Stimulated activated CD4-positive, alpha-beta T cell treated with anti-CD3 and anti-CD28 coated beads, Interleukin-1b, Interleukin-23, amount 100 ng/mL, for 4 hours (primary cell): ENCODE measurements around the gene DPYD.

Source experiments
- DNase-seq, 2 donors: peaks; one replicate each; pipeline ENCODE4 v3.0.0-alpha.2; 2020; ENCODE audit warnings: low read depth in 2 of 2

Gene DPYD

DNA sequence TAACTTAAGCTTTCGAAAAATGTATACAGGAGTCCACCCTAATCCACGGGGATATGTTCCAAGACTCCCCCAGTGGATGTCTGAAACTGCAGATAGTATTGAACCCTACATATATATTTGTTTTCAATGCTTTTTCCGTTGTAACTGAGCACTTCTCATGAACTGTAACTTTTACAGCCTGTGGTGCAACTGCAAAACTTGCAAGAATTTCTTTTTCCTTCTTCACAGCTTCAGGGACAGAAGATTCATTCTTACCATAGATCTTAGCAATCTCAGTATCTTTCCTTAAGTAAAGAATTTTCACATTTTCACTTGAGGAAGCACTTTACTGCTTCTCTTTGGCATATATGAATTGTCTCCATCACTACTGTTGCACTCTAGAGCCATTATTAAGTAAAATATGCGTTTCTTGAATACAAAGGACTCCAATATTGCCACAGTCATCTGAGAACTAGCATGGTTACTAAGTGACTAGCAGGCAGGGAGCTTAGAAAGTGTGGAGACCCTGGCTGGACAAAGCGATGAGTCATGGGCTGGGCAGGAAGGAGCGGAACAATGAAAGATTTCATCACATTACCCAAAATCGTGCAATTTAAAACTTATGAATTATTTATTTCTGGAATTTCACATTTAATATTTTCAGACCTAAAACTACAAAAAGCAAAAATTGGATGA, 14.1 kb downstream of the DPYD start:
- no peak for DNase-seq

- no peak for DNase-seq
Observed at GRCh38 chr1:97905141-97905940, 15.5 kb downstream of the DPYD start.

GRCh38 chr1:97904534-97904933, 16.3 kb downstream of the DPYD start:
- no peak for DNase-seq

GRCh38 chr1:97903626-97904025, 17.2 kb downstream of the DPYD start:
- no peak for DNase-seq

DNA sequence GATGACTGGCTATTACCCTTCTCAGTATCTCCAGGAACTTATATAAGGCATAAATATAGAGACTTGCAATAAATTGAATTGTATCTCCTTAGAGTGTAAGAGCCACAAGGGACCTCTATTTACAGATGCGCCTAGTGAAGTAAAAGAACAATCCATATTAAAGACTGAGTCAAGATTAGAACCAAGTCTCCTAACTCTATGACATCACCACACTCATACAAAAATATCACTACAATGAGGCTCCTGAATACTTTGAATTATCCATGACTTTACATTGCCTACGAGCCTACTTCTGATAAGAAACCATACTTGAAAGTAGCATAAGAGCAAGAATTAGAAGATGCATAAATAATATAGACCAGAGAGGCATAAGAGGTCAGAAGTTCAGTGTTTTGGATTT, 18.8 kb downstream of the DPYD start:
- DNase-seq, result no peak

GRCh38 chr1:97901017-97901658, 19.7 kb downstream of the DPYD start:
- no peak for DNase-seq

- DNase-seq, result no peak
Observed at GRCh38 chr1:97898948-97899347, 21.9 kb downstream of the DPYD start.

GRCh38 chr1:97895278-97895677, 25.6 kb downstream of the DPYD start:
- DNase-seq, result no peak

GRCh38 chr1:97893844-97894243, 27.0 kb downstream of the DPYD start:
- DNase-seq, result no peak

DNA sequence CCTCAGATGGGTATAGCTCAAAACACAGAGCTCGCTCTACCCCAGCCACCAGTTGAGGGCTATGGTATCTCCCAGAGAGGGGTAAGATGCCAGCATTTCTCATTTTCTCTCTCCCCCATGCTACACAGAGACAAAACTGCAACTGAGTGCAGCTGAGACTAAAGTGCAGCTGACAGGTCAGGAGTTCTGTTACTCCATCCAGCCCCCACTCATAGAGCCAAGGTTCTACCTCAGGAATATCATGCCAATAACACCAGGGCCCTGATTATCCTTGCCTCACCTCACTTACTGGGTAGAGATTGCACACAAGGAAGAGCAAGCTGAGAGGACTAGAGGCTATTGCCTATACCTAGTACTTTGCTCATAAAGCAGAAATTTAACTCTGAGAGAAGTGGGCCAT, 34.6 kb downstream of the DPYD start:
- DNase-seq, result no peak

DNA sequence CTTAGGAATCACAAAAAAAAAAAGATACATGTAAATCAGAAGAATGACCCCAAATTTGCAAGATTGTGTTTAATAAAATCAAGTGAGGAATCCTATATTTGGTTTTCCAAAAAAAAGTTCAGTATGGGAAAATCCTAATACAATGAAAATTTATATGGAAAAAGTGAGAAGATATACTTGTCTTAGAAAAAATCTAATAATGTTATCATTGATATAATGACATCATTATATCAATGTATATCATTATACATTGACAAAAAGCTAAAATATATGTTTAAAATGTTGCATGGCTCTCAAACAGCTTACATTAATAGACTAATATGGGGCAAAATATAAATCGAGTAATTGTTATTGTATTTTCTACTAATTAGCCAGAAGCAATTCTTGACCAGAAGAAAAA, 37.0 kb downstream of the DPYD start:
- DNase-seq, result no peak

DNA sequence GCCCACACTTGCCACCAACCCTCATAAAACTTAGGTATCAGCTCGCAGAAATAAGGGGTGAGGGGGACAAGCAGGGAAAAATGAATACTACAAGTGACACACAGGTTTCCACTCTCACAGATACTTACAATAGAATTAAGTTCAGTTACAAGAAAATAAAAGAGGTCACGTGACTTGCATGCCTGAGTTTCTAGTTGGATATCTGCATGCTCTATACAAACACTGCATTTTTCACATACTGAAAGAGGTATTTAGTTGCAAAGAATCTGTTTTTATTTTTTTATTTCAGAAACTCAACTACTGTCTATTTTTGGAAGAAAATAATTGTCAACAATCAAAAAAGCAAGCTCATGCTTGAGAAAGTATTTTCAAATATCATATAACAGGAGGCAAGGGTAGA, 43.5 kb downstream of the DPYD start:
- DNase-seq, result no peak

DNA sequence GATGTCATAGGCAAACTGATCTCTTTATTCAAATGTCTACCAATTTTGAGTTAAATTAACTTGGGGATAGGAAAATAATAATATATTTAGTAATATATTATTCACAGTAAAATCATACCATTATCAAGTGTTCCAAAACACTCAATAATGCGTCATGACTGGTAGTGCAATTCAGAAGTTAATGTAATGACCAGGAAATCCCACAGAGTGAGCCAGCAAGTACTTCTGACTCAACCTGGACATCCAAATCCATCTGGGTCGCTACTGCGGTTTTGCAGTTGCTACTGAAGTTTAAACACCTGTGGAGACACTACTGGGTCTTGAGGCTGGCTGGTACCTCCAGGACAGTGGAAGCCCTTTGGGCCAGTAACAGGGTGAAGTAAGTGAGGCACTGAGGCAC, 44.8 kb downstream of the DPYD start:
- no peak for DNase-seq

GRCh38 chr1:97870589-97870988, 50.2 kb downstream of the DPYD start:
- DNase-seq, result no peak

GRCh38 chr1:97869441-97869840, 51.4 kb downstream of the DPYD start:
- no peak for DNase-seq

DNA sequence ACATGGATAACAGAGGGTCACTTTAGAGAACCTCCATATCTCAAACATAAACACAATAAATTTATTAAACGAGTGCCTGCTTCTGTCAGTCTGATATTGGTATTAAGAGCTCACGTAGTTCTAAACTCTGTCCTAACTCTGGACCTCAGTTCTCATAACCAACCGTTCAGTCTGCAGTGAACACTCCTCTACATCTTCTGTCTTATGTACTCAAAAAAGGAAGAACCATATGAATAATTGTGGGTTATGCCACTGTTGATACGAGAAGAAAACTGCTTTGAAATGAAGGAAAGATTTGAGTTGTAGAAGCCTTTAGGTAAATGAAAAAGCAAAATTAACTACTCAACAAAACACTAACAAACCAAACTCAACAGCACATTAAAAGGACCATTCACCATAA, 53.7 kb downstream of the DPYD start:
- no peak for DNase-seq

GRCh38 chr1:97864615-97865014, 56.2 kb downstream of the DPYD start:
- no peak for DNase-seq

GRCh38 chr1:97853221-97853620, 67.6 kb downstream of the DPYD start:
- DNase-seq, result no peak

GRCh38 chr1:97849345-97850340, 71.2 kb downstream of the DPYD start:
- no peak for DNase-seq

DNA sequence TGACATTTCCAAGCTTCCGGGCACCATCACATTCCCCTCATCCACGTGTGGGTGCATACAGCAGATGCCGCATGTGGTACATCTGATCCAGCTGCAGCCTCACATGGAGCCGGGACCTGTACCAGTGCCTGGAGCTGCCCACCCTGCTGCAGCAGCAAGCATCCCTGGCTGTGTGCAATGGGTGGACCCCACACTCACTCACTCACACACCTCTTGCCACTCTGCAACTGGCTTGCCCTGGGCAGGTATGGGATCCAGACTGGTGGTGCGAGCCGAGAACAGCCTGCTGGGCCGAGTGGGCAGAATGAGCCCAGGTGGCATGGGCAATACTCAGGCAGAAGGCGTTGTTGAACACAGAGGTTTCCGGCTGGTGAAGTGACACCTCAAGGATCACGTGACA, 75.0 kb downstream of the DPYD start:
- DNase-seq, result no peak

- no peak for DNase-seq
Observed at GRCh38 chr1:97844552-97845089, 76.2 kb downstream of the DPYD start.

DNA sequence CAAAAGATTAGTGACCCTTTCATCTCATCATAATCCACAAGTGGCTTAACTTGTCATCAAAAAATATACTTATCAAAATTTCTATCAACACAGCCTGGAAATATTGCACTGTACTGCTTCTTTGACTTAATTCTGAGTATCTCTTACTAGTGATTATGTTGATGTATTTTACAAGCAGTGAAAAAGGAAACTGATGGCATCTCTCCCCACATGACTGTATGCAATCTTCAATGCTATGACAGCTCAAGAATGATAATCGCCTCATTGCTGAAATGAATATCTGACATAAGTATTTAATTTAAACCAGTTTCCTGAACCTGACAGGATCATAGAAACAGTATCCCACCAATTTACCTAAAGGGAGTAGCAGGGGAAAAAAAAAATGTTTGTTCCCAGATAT, 79.5 kb downstream of the DPYD start:
- DNase-seq, result no peak
